IPS-18a (cell line): Measurements from ENCODE around the gene TMPRSS11A.

Experiments used
- H3K27ac ChIP-seq: one replicate; pipeline ENCODE4 v1.5.1; 2013; ENCODE audit warnings: low read length
- H3K27me3 ChIP-seq: one replicate; pipeline ENCODE4 v1.6.1; 2013; ENCODE audit warnings: mild to moderate bottlenecking, low read length; ENCODE audit not compliant: control insufficient read depth, insufficient read depth
- H3K36me3 ChIP-seq: one replicate; pipeline ENCODE4 v1.6.1; 2013; ENCODE audit warnings: low read depth, low read length; ENCODE audit not compliant: control insufficient read depth
- H3K4me1 ChIP-seq: one replicate; pipeline ENCODE4 v1.6.1; 2013; ENCODE audit warnings: low read depth, low read length; ENCODE audit not compliant: control insufficient read depth
- H3K4me3 ChIP-seq: one replicate; pipeline ENCODE4 v1.5.1; 2013; ENCODE audit warnings: low read length
- H3K9ac ChIP-seq: one replicate; pipeline ENCODE4 v1.6.1; 2013; ENCODE audit warnings: mild to moderate bottlenecking, low read length, moderate library complexity
- H3K9me3 ChIP-seq: one replicate; pipeline ENCODE4 v1.6.1; 2013; ENCODE audit warnings: low read depth, low read length; ENCODE audit not compliant: control insufficient read depth

The TMPRSS11A gene, protein sequence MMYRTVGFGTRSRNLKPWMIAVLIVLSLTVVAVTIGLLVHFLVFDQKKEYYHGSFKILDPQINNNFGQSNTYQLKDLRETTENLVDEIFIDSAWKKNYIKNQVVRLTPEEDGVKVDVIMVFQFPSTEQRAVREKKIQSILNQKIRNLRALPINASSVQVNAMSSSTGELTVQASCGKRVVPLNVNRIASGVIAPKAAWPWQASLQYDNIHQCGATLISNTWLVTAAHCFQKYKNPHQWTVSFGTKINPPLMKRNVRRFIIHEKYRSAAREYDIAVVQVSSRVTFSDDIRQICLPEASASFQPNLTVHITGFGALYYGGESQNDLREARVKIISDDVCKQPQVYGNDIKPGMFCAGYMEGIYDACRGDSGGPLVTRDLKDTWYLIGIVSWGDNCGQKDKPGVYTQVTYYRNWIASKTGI

DNA sequence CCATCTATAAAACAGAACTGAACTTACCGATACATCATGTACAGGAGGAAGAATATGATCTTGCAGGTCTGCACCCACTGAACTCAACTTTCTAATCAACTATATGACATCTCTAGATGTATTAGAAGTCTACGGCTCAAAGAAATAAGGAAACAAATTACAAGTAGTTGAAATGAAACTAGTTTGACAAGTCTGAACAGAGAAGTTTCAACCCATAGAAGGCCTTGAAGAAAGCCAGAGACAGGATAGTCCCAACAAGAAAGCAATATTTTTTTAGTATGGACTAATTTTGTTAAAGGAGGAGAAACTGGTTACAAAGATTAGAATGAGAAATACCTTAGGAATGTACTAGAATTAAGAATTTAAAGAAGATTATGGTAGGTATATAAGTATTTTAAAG lies at the start of gene TMPRSS11A:
Gene TMPRSS11A, minus strand, starts transcription at position 138 of the 400 bp plus-strand sequence. Its CDS starts 100 bp downstream, at position 38.
- Histone ChIP-seq H3K36me3 (no peaks in the 10 kb centered on the region), H3K4me1 (no peaks in the 10 kb centered on the region), H3K9me3 (no peaks in the 10 kb centered on the region), H3K27me3 (no peaks in the 10 kb centered on the region), H3K4me3 (no peak within 1 kb of the TSS), H3K9ac (no peak within 1 kb of the TSS), H3K27ac (no peak within 1 kb of the TSS)

DNA sequence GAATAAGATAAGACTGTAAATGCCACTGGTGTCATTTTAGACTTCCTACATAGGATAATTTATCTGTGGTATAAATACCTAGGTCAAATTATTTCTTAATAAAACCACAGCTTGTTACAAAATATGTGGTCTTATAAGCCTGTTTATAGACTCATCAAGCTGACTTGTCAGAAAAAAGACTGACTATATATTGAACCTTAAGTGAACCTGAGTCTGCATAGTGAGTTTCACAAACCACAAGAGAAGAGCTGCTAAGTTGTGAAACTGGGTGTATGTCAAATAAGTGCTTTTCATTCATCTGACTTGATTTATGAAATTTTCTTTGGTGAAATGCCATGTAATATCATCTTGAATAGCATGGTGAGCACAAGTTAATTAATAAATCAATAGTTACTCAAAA lies 48.4 kb upstream of the TMPRSS11A start:
- no peak overlapping the region for H3K9ac ChIP-seq
- H3K27ac ChIP-seq, result no peak overlapping the region
- H3K36me3 ChIP-seq, result no peaks in the 10 kb centered on the region
- no peak overlapping the region for H3K4me3 ChIP-seq
- H3K9me3 ChIP-seq, result no peaks in the 10 kb centered on the region
- no peaks in the 10 kb centered on the region for H3K4me1 ChIP-seq
- H3K27me3 ChIP-seq, result no peaks in the 10 kb centered on the region

GRCh38 chr4:68002906-68003305 lies 39.6 kb upstream of the TMPRSS11A start:
- no peak overlapping the region for H3K27ac ChIP-seq
- H3K9me3 ChIP-seq, result no peaks in the 10 kb centered on the region
- no peak overlapping the region for H3K9ac ChIP-seq
- no peaks in the 10 kb centered on the region for H3K4me1 ChIP-seq
- H3K36me3 ChIP-seq, result no peaks in the 10 kb centered on the region
- no peaks in the 10 kb centered on the region for H3K27me3 ChIP-seq
- no peak overlapping the region for H3K4me3 ChIP-seq

DNA sequence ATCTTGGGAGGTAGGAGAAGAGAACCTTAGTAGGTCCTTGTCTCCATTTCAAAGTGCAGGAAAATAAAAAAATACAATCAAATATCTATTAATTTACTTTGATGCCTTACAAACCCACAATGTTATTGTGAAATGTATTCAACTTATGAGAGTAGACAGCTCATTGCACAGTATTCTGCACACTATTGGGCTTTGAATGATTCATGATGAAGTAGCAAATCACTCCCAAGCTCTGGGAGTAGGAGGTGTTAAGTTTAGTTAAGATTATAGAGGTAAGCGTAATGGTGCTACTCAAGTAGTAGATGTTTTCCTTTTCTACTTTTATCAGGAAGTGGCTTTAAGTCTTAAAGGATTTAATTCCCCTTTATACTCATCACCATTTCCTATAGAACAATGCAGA lies 32.8 kb upstream of the TMPRSS11A start:
- Histone ChIP-seq H3K9me3 (no peaks in the 10 kb centered on the region), H3K27me3 (no peaks in the 10 kb centered on the region), H3K27ac (no peak overlapping the region), H3K36me3 (no peaks in the 10 kb centered on the region), H3K9ac (no peak overlapping the region), H3K4me1 (no peaks in the 10 kb centered on the region), H3K4me3 (no peak overlapping the region)

GRCh38 chr4:67988991-67989390 lies 25.7 kb upstream of the TMPRSS11A start:
- H3K27me3 ChIP-seq, result no peaks in the 10 kb centered on the region
- no peak overlapping the region for H3K27ac ChIP-seq
- no peak overlapping the region for H3K4me3 ChIP-seq
- no peaks in the 10 kb centered on the region for H3K4me1 ChIP-seq
- H3K36me3 ChIP-seq, result no peaks in the 10 kb centered on the region
- H3K9ac ChIP-seq, result no peak overlapping the region
- no peaks in the 10 kb centered on the region for H3K9me3 ChIP-seq

- Histone ChIP-seq H3K36me3 (no peaks in the 10 kb centered on the region), H3K9me3 (no peaks in the 10 kb centered on the region), H3K4me3 (no peak overlapping the region), H3K27ac (no peak overlapping the region), H3K27me3 (no peaks in the 10 kb centered on the region), H3K4me1 (no peaks in the 10 kb centered on the region), H3K9ac (no peak overlapping the region)
These were observed 20.0 kb upstream of the TMPRSS11A start for GRCh38 chr4:67983333-67983732.

DNA sequence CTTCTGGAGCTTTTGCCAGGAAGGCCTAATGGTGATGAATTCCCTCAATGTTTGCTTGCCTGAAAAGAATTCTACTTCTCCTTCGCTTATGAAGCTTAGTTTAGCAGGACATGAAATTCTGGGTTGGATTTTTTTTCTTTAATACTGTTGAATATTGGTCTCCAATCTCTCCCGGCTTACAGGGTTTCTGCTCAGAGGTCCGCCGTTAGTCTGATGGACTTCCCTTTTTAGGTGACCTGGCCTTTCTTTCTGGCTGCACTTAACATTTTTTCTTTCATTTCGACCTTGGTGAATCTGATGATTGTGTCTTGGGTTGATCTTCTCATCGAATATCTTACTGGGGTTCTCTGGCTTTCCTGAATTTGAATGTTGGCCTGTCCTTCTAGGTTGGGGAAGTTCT lies 17.2 kb upstream of the TMPRSS11A start:
- Histone ChIP-seq H3K36me3 (no peaks in the 10 kb centered on the region), H3K4me1 (no peaks in the 10 kb centered on the region), H3K27me3 (no peaks in the 10 kb centered on the region), H3K9ac (no peak overlapping the region), H3K4me3 (no peak overlapping the region), H3K9me3 (no peaks in the 10 kb centered on the region), H3K27ac (no peak overlapping the region)

GRCh38 chr4:67973608-67974007 lies 10.3 kb upstream of the TMPRSS11A start:
- Histone ChIP-seq H3K9me3 (no peaks in the 10 kb centered on the region), H3K27ac (no peak overlapping the region), H3K4me3 (no peak overlapping the region), H3K4me1 (no peaks in the 10 kb centered on the region), H3K36me3 (no peaks in the 10 kb centered on the region), H3K27me3 (no peaks in the 10 kb centered on the region), H3K9ac (no peak overlapping the region)

- Histone ChIP-seq H3K27ac (no peak overlapping the region), H3K9ac (no peak overlapping the region), H3K36me3 (no peaks in the 10 kb centered on the region), H3K4me3 (no peak overlapping the region), H3K9me3 (no peaks in the 10 kb centered on the region), H3K27me3 (no peaks in the 10 kb centered on the region), H3K4me1 (no peaks in the 10 kb centered on the region)
These were observed 8.4 kb downstream of the TMPRSS11A start for GRCh38 chr4:67954890-67955289.

DNA sequence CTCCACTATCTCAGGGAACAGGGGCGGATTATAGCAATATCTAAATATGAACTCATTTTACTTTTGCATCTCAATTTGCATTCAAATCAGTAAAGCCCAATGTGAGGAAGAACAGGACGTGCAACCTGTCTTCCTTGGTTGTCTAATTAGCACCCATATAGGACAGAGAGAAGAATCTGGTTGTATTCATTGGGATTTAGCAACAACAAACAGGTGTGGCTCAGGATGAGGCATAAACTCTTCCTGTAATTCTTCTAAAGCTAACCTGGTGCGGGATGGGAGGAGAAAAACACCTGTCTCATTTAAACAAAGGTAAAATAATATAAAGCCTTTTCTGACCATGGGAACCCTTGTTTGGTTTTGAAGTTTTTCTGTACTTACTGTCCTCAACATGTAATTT lies 22.2 kb downstream of the TMPRSS11A start:
- no peak overlapping the region for H3K9ac ChIP-seq

GRCh38 chr4:67940506-67940905 lies 22.8 kb downstream of the TMPRSS11A start:
- no peaks in the 10 kb centered on the region for H3K9me3 ChIP-seq
- no peak overlapping the region for H3K9ac ChIP-seq
- no peak overlapping the region for H3K4me3 ChIP-seq
- no peaks in the 10 kb centered on the region for H3K4me1 ChIP-seq
- no peak overlapping the region for H3K27ac ChIP-seq
- no peaks in the 10 kb centered on the region for H3K27me3 ChIP-seq
- no peaks in the 10 kb centered on the region for H3K36me3 ChIP-seq

More for the DNA sequence above, 22.2 kb downstream of the TMPRSS11A start:
- Histone ChIP-seq H3K9me3 (no peaks in the 10 kb centered on the region), H3K36me3 (no peaks in the 10 kb centered on the region), H3K4me1 (no peaks in the 10 kb centered on the region), H3K27ac (no peak overlapping the region), H3K27me3 (no peaks in the 10 kb centered on the region), H3K4me3 (no peak overlapping the region)

GRCh38 chr4:67939195-67939594 lies 24.1 kb downstream of the TMPRSS11A start:
- Histone ChIP-seq H3K9me3 (no peaks in the 10 kb centered on the region), H3K36me3 (no peaks in the 10 kb centered on the region), H3K9ac (no peak overlapping the region), H3K27ac (no peak overlapping the region), H3K27me3 (no peaks in the 10 kb centered on the region), H3K4me3 (no peak overlapping the region), H3K4me1 (peaks cover 9% of the 10 kb centered on the region)
